Measurements from ENCODE around the gene TTYH3. TPM values are rescaled to one million over a fixed set of nuclear protein-coding genes. Genes with fewer than 3 reads are reported as not detected.
A peak's percentile ranks its signal among the peaks of the same experiment; 100 is the strongest.

Gene TTYH3
- total RNA-seq, 2 donors from 2014 or later = 11.2 to 32.0 TPM

DNA sequence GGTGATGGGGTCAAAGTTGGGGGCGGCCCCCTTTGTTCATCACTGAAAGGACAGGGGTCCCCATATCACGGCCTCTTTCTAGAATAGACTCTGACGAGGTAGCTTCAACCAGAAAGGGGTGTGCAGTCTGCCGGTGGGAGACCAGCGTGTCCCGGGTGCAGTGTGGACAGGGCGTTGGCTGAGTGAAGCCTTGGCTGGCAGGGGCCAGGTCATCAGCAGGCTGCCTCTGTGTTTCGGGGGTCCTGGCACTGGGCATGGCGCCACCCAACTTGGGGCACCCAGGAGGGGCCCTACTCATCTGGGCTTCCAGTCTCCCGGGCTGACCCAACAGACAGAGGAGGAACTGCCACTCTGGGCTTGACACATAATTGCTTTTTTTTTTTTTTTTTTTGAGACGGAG is 52.7 kb downstream of the TTYH3 start:
- Histone ChIP-seq H3K27ac (no peak overlapping the region), H3K4me1 (peaks cover 20% of the 10 kb centered on the region), H3K9me3 (no peaks in the 10 kb centered on the region), H3K4me3 (no peak overlapping the region), H3K27me3 (peaks cover 0 to 18% of the 10 kb centered on the region in 2 donors), H3K36me3 (replicated peaks in 1 of 2; ENCODE audit: insufficient read depth in 1 of 2, low read depth in 2 of 2) (no peaks in the 10 kb centered on the region)
- WGBS, 2 donors = 73 to 82% methylated on average over 4 to 10 of the region's 11 CpGs
- ATAC-seq = no peak
- DNase-seq = no peak
- intact Hi-C loops (cut with DNase I) = no loop called here
- TF ChIP-seq, protein P1, sequence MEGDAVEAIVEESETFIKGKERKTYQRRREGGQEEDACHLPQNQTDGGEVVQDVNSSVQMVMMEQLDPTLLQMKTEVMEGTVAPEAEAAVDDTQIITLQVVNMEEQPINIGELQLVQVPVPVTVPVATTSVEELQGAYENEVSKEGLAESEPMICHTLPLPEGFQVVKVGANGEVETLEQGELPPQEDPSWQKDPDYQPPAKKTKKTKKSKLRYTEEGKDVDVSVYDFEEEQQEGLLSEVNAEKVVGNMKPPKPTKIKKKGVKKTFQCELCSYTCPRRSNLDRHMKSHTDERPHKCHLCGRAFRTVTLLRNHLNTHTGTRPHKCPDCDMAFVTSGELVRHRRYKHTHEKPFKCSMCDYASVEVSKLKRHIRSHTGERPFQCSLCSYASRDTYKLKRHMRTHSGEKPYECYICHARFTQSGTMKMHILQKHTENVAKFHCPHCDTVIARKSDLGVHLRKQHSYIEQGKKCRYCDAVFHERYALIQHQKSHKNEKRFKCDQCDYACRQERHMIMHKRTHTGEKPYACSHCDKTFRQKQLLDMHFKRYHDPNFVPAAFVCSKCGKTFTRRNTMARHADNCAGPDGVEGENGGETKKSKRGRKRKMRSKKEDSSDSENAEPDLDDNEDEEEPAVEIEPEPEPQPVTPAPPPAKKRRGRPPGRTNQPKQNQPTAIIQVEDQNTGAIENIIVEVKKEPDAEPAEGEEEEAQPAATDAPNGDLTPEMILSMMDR (IDR thresholded peaks at IDR 0.05) = no peak
- TF ChIP-seq POLR2A (IDR thresholded peaks at IDR 0.05) = no peak

DNA sequence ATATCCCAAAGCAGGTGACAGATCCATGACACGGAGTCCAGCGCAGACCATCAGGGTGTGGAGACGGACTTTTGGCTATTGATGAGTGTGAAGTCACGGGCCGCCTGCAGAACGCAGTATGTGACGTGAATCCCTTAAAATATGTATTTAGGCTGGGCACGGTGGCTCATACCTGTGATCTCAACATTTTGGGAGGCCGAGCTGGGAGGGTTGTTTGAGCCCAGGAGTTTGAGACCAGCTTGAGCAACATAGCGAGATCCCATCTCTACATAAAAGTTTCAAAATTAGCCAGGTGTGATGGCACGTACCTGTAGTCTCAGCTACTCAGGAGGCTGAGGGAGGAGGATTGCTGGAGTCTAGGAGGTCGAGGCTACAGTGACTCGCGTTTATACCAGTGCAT is 54.3 kb downstream of the TTYH3 start:
- ATAC-seq (no peak), DNase-seq (no peak)
- H3K4me3 ChIP-seq = no peak overlapping the region
- peaks cover 20% of the 10 kb centered on the region for H3K4me1 ChIP-seq
- H3K9me3 ChIP-seq = no peaks in the 10 kb centered on the region
- H3K36me3 ChIP-seq (replicated peaks in 1 of 2; ENCODE audit: insufficient read depth in 1 of 2, low read depth in 2 of 2) = no peaks in the 10 kb centered on the region
- intact Hi-C loops (cut with DNase I) = no loop called here
- no peak for TF ChIP-seq POLR2A (IDR thresholded peaks at IDR 0.05)
- TF ChIP-seq, protein P1 (IDR thresholded peaks at IDR 0.05) = no peak
- H3K27me3 ChIP-seq = peaks cover 0 to 18% of the 10 kb centered on the region in 2 donors
- 78 to 85% methylated on average over 14 of the region's 14 CpGs for whole genome bisulfite sequencing, 2 donors
- H3K27ac ChIP-seq = no peak overlapping the region

DNA sequence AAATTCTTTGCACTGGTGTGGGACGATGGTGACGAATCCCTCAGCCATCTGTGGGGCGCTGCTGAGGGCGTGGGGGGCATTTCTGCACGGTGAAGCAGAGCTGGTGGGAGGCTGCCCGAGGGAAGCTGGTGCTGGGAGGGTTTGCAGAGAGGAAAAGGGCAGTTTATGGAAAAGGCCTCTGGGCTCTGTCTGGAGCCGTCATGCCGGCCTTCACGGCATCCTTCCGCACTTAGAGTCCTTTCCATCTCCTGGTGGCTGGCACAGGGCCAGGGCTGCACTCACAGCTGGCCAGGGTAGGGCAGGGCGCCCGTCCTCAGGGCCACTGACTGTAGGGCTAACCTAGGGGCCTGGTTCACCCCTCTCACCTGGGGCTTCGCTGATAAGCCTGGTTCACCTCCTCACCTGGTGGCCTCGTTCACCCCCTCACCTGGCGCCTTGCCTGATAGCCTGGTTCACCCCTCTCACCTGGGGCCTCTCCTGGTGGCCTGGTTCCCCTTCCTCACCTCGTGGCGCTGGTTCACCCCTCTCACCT is 55.6 kb downstream of the TTYH3 start:
- peak in 2 of 4 donors; percentile 43 to 46 for DNase-seq
- TF ChIP-seq POLR2A (IDR thresholded peaks at IDR 0.05) = no peak
- TF ChIP-seq, protein P1 (IDR thresholded peaks at IDR 0.05) = no peak
- Histone ChIP-seq H3K36me3 (replicated peaks in 1 of 2; ENCODE audit: insufficient read depth in 1 of 2, low read depth in 2 of 2) (no peaks in the 10 kb centered on the region), H3K27ac (no peak overlapping the region), H3K9me3 (no peaks in the 10 kb centered on the region), H3K4me3 (no peak overlapping the region), H3K27me3 (peaks cover 0 to 18% of the 10 kb centered on the region in 2 donors), H3K4me1 (peaks cover 20% of the 10 kb centered on the region)
- no peak for ATAC-seq
- intact Hi-C loops (cut with DNase I) = no loop called here
- WGBS, 2 donors = 32 to 48% methylated on average over 8 to 16 of the region's 17 CpGs

DNA sequence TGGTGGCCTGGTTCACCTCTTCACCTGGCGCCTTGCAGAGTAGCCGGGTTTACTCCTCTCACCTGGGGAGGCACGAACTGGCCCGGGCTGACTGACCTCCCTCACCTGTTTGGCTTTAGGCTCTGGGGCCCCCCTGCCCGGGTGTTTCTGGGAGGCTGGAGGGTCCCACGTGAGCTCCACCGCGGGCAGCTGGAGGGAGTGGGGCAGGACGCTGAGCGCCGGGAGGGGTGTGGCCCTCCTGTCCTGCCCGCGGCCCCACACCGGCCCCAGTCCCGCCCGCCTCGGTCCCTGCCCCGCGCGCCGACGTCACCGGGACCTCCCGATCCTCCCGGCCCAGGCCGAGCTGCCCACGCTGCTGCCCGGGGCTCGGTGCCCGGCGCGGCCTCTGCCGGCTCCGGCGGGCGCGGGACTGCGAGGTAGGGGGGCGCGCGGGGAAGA is 56.1 kb downstream of the TTYH3 start, which contains the start of gene AMZ1:
AMZ1 (plus strand) TSS at position 322 of the 438 bp plus-strand sequence. CDS start 12,250 bp downstream, outside the sequence.
- no peaks in the 10 kb centered on the region for H3K36me3 ChIP-seq (replicated peaks in 1 of 2; ENCODE audit: insufficient read depth in 1 of 2, low read depth in 2 of 2)
- intact Hi-C loops (cut with DNase I) = no loop called here
- no peak for TF ChIP-seq POLR2A (IDR thresholded peaks at IDR 0.05)
- TF ChIP-seq, protein P1 (IDR thresholded peaks at IDR 0.05) = no peak
- no peak within 1 kb of the TSS for H3K27ac ChIP-seq
- peaks cover 0 to 18% of the 10 kb centered on the region in 2 donors for H3K27me3 ChIP-seq
- no peak within 1 kb of the TSS for H3K4me3 ChIP-seq
- 4 to 10% methylated on average over 8 to 18 of the region's 41 CpGs for WGBS, 2 donors
- peaks cover 20% of the 10 kb centered on the region for H3K4me1 ChIP-seq
- DNase-seq (no peak), ATAC-seq (no peak)
- H3K9me3 ChIP-seq = no peaks in the 10 kb centered on the region
